NCI-H2171 treated with DMSO at 0.1 percent for 48 hours (cell line): ENCODE measurements around the gene OR10A6.

Experiments used
- DNase-seq: peaks from one replicate; lab custom pipeline; 2025; lab: John Stamatoyannopoulos, UW

OR10A6 gene

GRCh38 chr11:7931168-7931567 lies at the start of gene OR10A6:
OR10A6 (minus strand) TSS chr11:7931268; CDS start chr11:7928662, 2,606 bp downstream.
- no peak for DNase-seq

DNA sequence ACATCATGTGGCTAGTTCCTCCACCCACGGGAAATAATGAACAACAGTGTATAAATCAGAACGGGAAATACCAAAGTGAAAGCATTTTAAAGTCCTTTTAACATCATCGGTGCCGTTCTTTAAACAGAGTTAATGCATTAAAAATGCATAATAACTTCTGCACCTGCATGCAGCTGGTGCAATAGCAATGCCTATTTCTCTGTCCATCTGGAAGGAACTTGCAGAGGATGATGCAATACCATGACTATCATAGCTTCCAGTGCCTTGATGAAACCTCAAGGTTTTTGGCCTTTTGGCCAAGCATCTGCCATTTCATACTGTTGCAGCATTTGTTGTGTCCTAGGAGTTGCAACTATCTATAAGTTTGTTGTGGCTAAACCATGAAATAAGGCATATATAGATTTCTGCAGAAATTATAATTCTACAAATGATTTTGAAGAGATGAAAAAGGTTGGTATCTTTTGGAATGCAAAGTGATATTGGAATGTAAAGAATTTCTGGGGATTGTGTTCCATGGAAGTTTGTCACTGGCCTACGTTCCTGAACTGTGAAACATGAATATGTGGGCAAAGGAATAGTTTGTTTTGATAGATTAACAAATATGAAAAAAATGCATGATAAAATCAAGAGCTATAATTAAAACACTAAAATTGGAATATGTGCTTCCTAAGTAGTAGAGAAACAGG lies 46.3 kb upstream of the OR10A6 start:
- no peak for DNase-seq

GRCh38 chr11:7974668-7975067 lies 43.6 kb upstream of the OR10A6 start:
- DNase-seq, result no peak

DNA sequence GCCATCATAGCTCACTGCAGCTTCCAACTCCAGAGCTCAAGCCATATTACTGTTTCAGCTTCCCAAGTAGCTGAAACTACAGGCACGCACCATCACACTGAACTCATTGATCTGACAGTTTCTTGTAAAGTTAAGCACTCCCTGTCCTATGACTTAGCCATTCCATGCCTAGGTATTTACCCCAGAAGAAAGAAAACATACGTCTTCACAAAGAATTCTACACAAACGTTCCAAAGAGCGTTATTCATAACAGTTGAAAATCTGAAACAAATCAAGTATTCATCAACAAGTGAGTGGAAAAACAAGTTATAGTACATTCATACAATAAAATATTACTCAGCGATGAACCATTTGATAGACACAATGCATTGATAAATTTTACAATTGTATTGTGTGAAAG lies 41.9 kb upstream of the OR10A6 start:
- no peak for DNase-seq

DNA sequence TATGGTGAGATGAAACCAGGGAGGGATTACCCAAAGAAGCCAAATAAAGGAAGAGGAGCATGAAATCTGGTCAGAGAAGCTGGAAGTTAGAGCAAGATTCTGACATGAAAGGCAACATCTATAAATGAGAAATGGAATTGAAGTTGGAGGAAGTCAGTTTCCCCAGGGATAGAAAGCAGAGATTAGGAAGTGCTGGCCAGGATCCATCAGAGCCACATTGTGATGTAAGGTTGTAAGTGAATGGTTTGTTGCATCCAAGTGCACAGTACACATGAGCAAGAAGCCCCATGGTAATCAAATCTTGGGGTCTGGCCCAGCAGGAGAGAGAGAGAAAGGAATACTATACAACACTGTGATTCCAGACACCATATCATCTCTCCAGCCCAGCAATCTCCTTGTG lies 40.8 kb upstream of the OR10A6 start:
- no peak for DNase-seq

DNA sequence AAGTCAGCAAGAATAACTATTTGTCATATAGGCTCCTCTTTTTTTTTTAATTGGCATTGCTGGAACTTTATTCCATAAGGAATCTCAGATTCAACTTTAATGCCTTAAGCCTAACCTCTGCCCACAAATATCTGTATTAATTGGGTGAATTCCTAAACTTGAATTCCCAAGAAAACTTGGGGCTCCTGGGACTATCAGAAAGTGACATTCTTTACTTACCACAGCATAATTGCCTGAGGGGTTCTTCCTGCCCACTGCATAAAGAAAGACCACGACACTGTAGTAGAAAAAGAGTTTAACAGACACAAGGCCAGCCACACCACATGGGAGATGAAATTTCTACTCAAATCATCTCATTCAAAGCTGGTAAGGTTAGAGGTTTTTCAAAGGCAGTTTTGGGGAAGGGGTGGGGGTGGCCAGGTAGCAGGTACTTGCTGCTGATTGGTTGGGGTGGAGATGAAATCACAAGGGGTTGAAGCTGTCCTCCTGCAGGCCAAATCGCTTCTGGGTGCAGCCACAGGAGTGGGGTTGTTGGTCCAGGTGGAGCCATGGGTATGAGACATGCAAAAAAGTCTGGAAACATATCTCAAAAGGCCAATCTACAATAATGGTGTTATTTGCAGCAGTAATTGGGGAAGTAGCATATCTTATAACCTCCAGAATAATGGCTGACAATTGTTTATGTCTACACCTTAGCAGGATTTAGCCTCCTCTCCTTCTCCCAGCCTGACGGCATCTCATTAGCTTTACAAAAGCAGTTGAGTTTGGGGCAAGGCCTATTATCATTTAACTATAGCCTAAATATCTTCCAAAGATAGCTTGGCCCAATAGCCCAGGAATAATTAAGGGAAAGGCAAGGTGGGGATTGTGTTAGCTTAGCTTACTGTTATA lies 38.9 kb upstream of the OR10A6 start:
- DNase-seq, result no peak

DNA sequence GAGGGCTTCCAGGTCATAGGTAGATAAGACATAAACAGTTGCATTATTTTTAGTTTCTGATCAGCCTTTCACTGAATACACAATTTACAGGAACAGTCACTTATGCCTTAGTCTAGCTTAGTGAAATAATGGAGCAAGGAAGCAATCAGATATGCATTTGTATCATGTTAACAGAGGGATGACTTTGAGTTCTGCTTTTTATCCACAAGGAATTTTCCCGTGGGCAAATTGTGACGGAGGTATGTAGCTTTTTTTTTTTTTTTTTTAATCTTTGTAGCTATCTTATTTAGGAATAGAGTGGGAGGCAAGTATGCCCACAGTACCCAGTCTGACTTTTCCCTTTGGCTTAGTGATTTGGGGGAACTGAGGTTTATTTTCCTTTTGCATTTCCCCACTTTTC lies 37.6 kb upstream of the OR10A6 start:
- no peak for DNase-seq

GRCh38 chr11:7967826-7968225 lies 36.8 kb upstream of the OR10A6 start:
- DNase-seq, result no peak

DNA sequence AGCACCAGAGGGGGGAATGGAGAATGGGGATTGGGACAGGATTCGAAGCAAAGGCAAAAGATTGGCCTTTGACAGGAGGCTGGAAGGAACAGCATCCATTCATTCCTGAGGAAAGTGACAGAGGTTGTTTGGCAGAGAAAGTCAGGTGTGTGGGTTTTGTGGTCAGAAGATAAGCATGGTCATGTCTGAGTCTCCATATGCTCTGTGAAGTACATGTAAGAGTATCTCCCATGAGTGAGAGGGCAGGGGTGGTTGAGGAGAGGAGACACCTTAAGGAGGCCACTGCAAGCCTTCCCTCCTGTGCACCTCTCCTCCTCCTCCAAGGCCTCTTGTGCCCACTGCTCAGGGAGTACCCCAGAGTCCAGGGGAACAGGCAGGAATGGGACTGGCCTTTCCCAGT lies 36.0 kb upstream of the OR10A6 start:
- DNase-seq, result no peak

DNA sequence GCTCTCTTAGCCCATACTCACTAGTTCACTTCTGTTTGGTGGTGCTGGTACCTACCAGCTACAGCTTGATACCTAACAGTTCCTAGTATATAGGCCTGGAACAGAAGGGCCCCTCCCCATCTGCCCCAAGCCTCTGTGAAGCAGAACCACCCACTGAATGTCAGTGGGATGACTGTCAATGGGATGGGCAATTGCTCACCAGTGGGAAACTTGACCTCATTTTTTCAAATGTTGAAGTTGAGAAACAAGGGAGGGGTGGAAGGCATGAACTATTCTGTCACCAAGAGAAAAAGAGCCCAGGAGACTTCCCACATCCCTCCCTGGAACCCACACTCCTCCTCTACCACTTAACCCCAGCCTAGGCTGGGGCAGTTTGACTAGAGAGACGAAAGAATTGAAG lies 34.3 kb upstream of the OR10A6 start, which contains the start of gene NLRP10:
NLRP10 (minus strand) TSS at position 62 of the 400 bp plus-strand sequence. CDS start 1,952 bp downstream, outside the sequence.
- no peak for DNase-seq

GRCh38 chr11:7964873-7965272 lies 33.8 kb upstream of the OR10A6 start:
- DNase-seq, result no peak

- DNase-seq, result no peak
These were observed 33.2 kb upstream of the OR10A6 start for GRCh38 chr11:7964261-7964660.

DNA sequence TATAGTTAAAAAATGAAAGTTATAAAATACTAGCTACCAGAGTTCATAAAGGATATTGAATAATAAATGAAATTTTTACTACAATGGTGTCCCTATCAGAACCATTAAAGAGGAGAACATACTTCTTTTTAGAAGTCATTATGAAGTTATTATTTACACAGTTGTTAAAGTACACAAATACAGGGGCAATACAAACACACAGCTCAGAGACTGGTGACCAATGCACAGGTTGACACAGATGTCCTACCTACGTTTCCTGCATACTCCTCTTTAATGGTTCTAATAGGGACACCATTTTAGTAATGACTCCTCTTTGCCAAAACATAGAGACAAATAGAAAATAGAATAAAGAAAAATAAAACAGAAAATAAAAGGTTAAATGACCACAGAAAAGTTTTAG lies 24.1 kb upstream of the OR10A6 start:
- no peak for DNase-seq

GRCh38 chr11:7949934-7950333 lies 18.9 kb upstream of the OR10A6 start:
- DNase-seq, result no peak

DNA sequence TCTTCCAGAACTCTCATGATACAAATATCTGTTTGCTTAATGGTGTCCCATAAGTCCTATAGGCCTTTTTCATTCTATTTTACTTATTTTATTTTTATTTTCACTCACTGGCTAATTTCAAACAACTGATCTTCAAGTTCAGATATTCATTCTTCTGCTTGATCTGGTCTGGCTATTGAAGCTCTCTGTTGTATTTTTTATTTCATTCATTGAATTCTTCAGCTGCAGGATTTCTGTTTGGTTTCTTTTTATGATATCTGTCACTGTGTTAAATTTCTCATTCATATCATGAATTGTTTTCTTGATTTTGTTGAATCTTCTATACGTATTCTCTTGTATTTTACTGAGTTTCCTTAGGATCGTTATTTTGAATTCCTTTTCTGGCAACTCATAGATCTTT lies 13.1 kb upstream of the OR10A6 start:
- DNase-seq, result no peak

- no peak for DNase-seq
These were observed 10.5 kb upstream of the OR10A6 start, which contains the start of gene OR10A3 for GRCh38 chr11:7941608-7942007. OR10A3 (minus strand) TSS chr11:7941708; CDS start chr11:7939520, 2,188 bp downstream.

GRCh38 chr11:7941146-7941545 lies 10.1 kb upstream of the OR10A6 start:
- DNase-seq, result no peak

DNA sequence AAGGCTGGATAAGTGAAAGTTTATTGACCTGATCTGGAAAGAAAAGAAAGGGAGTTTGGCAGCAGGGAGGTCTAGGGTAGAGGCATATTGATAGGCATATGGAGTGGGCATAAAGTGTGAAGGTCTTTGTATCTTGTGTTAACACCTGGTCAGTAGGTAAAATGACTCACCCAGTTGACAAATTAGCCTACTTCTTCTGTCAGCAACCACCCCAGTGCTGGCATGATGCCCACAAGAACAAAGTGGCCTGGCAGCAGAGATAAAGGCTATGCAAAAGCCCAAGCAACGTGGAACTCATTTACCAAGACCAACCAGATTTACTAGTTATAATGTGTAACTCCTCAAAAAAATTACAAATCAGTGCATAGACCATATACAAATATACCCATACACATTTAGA lies 5.5 kb upstream of the OR10A6 start:
- no peak for DNase-seq

DNA sequence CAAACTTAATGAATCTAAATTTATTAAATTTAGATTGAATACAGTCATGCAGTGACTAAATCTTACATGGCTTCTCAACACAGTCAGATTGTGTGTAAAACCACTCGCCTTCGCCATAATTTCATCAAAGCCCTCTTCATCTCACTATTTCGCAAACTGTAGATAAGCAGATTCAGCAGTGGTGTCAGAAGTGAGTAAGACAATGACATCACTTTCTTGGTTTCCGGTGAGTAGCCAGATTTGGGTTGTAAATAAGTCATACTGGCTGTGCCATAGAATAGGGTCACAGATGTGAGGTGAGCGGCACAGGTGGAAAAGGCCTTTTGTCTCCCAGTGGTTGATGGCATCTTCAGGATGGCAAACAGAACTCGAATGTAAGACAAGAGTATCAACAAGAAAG lies 3.4 kb downstream of the OR10A6 start:
- no peak for DNase-seq

DNA sequence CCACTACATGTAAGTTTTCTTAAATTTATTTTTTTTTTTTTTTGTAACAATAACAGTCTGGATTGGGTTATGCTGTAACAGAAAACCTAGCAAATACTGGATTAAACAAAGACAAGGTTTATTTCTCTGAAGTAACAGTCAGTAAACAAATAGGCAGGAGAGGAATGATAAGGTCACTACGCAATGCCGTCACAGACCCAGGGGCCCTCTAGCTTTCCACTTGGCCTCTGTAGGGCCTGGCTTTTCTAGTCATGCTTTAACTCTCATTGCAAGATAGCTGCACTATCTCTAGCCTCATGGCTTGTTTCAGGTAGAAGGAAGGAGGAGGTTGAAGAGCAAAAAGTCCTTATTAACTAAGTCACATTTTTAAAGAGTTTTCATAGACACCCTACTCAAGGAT lies 6.5 kb downstream of the OR10A6 start:
- no peak for DNase-seq

DNA sequence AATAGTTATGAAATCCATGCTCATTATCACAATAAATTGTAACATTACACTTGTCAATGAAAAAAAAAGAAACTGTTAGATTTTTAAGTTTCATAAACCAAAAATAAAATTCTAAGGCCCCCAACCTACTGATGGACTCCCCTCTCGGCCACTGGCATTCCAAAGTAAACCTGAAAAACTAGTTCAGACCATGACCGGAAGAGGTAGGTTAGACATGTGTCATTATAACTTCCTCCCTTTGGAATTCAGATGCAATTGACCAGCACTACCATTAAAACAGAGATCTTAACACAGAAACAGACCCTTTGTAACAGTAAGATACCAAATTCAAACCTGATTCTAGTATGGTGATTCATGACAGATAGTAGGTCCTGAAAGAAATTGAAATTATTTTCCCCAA lies 12.9 kb downstream of the OR10A6 start:
- no peak for DNase-seq

GRCh38 chr11:7911011-7911410 lies 20.1 kb downstream of the OR10A6 start:
- DNase-seq, result no peak

- no peak for DNase-seq
These were observed 20.7 kb downstream of the OR10A6 start for GRCh38 chr11:7910286-7910788.
